ENCODE results near the gene TTC33.
A peak's percentile ranks its signal among the peaks of the same experiment; 100 is the strongest.
"Not testable (repeated sequence)": the region's sequence is repeated elsewhere in the genome, so short reads cannot be mapped to it uniquely, and the experiment has no call there.

Gene TTC33

GRCh38 chr5:40716000-40716399 lies 39.8 kb downstream of the TTC33 start:
- DNase-seq, result no peak

GRCh38 chr5:40714001-40714400 lies 41.8 kb downstream of the TTC33 start:
- DNase-seq, result no peak

DNA sequence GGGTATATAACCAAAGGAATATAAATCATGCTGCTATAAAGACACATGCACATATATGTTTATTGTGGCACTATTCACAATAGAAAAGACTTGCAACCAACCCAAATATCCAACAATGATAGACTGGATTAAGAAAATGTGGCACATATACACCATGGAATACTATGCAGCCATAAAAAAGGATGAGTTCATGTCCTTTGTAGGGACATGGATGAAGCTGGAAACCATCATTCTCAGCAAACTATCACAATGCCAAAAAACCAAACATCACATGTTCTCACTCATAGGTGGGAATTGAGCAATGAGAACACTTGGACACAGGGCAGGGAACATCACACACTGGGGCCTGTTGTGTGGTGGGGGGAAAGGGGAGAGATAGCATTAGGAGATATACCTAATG lies 45.2 kb downstream of the TTC33 start:
- DNase-seq, result not testable (repeated sequence)

GRCh38 chr5:40705484-40705883 lies 50.3 kb downstream of the TTC33 start:
- not testable (repeated sequence) for DNase-seq

- not testable (repeated sequence) for DNase-seq
Observed at GRCh38 chr5:40702027-40702426, 53.7 kb downstream of the TTC33 start.

- DNase-seq, result no peak
Observed at GRCh38 chr5:40700116-40700782, 55.5 kb downstream of the TTC33 start.

- no peak for DNase-seq
Observed at GRCh38 chr5:40694433-40694832, 61.3 kb downstream of the TTC33 start.

GRCh38 chr5:40691894-40692293 lies 63.9 kb downstream of the TTC33 start:
- no peak for DNase-seq

- DNase-seq, result no peak
Observed at GRCh38 chr5:40690267-40690666, 65.5 kb downstream of the TTC33 start.

DNA sequence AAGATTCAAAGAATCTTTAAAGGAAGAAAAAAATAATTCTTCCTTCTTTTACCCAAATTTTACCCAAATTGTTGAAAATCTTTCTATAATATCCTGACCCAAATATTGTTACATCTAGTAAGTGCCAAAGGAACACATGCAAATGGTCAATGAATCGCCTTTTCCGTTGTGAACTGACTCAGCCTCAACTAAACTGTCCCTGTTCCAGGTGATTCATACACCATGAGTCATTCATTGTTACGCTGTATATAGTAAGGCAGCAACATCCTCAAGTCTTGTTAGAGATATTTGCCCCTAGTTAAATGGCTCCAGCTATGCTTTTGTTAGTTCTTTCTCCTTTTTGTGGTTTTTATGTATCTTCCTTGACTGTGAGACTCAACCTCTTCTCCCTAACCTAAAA lies 66.3 kb downstream of the TTC33 start:
- DNase-seq, result no peak

DNA sequence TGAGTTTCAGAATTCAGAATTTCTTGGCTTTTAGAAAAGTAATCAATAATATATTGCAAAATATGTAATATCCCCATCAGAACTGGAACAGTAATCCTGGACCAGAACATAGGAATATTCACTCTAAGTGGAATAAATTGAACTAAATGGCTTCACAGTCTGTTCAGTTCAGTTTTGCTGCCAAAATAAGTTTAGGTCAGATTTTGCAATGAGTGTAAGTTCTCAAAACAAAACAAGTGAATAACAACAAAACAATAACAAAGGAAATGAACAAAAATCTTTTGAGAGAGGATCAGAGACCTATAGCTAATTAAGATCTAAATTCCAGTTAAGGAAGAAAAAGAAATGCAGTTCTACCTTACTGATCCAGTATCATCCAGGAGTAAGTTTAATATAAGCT lies 66.8 kb downstream of the TTC33 start:
- no peak for DNase-seq

- DNase-seq, result peak; percentile 87
Observed at GRCh38 chr5:40688127-40688761, 67.5 kb downstream of the TTC33 start.

DNA sequence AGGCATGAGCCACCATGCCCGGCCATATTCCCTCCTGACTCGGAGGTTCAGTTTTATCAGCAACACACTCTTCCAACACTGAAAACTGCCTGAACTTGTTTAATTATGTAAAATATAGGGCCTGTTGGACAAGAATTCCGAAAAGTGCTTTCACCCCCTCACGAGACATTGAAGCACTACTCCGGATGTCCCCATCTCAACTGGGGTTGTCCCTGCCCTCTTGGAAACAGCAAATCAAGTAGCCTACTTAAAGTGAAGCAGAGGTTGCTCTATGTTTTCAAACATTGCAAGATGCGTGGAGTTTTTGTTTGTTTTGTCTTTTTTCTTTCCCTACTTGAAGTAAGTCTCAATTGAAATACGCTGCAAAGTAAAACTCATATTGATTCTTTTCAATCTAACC lies 68.4 kb downstream of the TTC33 start:
- DNase-seq, result no peak

GRCh38 chr5:40685976-40686486 lies 69.7 kb downstream of the TTC33 start:
- no peak for DNase-seq

DNA sequence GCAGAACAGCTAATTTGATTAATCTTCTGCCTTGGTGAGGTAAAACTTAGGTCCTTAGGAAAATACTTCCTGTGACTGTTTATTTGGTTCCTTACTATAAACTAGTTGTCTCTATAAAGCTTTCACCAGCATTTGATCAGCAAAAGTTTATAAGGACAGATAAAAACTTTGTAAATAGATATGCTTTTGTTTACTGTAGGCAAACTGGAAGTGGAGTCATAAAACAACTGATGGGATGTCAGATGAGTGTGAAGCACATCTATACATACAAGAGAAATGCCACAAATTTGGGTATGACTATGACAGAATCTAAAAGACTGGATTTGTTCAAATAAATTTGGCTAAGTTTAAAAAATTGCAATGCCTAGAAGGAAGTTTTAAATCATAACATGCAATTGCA lies 70.6 kb downstream of the TTC33 start:
- no peak for DNase-seq

DNA sequence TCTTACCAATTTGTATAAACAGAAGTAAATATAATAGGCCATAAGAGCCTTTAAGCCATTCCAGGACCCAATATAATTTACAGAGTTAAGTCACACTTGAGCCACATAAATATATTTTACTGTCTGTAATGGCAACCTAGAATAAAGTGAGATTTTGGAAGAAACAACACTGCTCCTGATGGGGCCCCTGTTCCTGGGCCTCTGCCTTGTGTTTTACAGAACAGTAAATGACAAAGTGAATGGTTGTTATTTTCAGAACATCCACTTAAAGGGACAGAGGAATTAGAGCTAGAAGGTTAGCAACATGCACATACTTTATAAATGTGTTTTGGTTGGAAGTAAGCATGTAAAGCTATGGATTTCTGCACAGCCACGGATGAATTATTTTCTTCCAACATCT lies 72.5 kb downstream of the TTC33 start:
- no peak for DNase-seq

DNA sequence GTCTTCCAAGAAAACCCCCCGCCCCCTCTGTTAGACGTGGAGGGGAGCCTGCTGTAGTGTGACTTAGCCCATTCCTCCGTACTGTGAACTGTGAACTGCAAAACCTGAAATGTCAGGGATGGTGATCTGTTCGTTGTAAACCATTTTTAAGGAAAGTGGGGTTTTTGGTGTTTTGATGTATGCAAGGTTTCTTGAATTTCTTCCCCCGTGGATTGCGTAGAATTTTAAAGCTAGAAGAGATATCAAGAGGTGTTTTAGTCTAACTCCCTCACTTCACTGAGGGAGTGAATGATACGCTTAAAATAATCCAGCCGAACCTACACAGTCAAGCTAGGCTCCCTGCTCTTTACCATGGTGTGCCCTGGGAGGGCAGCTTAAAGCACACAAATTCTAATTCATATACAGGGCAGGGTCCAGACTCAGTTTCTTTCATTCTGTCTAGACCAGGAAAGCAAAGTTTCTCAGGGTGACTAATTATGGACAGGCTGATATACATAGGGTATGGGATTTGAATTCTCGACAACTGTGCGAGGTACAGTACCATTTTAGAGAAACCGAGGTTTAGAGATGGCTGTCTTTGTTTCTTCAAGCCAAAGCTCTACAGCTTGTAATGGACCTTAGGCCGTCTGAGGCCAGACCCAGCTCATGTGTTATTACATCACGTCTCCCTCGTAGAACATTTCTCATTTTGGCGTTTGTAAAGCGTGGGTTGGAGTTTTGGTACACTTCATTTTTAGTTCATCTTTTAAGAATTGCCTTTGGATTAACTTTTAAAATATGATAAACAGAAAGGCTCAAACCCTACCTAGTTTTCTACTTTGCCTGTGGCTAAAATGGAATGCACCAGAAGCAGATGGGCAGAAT lies 73.4 kb downstream of the TTC33 start:
- DNase-seq, result no peak

DNA sequence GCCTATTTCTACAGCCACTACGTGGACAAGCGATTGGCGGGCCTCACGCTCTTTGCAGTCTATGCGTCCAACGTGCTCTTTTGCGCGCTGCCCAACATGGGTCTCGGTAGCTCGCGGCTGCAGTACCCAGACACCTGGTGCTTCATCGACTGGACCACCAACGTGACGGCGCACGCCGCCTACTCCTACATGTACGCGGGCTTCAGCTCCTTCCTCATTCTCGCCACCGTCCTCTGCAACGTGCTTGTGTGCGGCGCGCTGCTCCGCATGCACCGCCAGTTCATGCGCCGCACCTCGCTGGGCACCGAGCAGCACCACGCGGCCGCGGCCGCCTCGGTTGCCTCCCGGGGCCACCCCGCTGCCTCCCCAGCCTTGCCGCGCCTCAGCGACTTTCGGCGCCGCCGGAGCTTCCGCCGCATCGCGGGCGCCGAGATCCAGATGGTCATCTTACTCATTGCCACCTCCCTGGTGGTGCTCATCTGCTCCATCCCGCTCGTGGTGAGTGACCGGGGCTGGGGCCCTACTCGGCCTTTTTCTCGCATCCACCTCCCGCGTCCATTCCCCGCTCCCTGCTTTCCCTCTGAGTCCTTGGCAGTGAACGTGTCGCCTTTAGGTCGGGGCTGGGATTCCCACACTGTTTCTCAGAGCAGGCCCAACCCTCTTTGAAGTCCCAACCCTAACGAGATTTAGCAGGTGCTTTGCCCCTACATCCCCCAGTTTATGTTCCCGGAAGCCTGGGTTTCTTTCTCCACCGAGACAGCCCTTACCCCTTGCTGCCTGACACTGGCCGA lies 74.2 kb downstream of the TTC33 start:
- DNase-seq, result peak; percentile 41

GRCh38 chr5:40680741-40681362 lies 74.9 kb downstream of the TTC33 start:
- DNase-seq, result peak; percentile 46

DNA sequence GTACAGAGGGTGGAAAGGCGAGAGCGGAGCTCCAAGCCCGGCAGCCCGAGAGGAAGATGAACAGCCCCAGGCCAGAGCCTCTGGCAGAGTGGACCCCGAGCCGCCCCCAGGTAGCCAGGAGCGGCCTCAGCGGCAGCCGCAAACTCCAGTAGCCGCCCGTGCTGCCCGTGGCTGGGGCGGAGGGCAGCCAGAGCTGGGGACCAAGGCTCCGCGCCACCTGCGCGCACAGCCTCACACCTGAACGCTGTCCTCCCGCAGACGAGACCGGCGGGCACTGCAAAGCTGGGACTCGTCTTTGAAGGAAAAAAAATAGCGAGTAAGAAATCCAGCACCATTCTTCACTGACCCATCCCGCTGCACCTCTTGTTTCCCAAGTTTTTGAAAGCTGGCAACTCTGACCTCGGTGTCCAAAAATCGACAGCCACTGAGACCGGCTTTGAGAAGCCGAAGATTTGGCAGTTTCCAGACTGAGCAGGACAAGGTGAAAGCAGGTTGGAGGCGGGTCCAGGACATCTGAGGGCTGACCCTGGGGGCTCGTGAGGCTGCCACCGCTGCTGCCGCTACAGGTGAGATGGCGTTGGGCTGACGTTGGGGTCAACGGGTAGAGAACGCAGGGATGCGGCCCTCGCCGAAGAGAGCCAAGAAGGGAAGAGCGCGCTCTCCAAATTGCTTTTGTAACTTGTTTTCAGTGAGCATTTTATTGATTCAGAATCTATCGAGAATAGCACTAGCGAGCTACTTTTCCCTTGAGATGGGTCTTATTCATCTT lies 75.7 kb downstream of the TTC33 start, which contains the start of gene PTGER4:
Gene PTGER4, plus strand, starts transcription at position 3 of the 769 bp plus-strand sequence. CDS start 1,079 bp downstream, outside the sequence.
- DNase-seq, result no peak
